B cell (primary cell): ENCODE data around the gene E2F3.

ENCODE experiments used
- CTCF ChIP-seq: fragments of 200-600 bp; IDR thresholded peaks from one replicate; pipeline ENCODE4 v1.8.0; 2022; ENCODE audit warnings: antibody characterized with exemption, mild to moderate bottlenecking
- EZH2 ChIP-seq: IDR thresholded peaks from 2 replicates; pipeline ENCODE4 v1.6.1; 2012; ENCODE audit warnings: borderline replicate concordance, low read depth, mild to moderate bottlenecking, moderate library complexity, low read length; ENCODE audit not compliant: insufficient read depth, poor library complexity, severe bottlenecking

DNA sequence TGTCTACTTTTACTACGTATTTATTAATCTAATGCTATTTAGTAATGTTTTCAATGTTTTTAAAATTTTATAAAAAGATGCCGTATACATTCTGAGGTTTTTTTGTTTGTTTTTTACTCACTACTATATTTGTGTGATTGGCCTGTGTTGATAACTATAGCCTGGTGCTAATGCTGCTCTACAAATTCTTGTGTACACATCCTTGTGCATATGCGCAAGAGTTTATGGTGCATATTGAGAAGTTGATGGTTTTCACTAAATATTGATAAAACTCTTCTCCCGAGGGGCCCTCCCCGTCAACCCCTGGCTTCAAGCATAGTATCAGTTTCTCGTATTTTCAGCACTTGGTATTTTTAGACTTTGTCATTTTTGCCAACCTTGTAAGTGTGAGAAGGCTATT is 59.9 kb downstream of the E2F3 start:
- no peak for TF ChIP-seq EZH2
- no peak for TF ChIP-seq CTCF
